AML-193 (cell line): ENCODE measurements around the gene HSPA5.
"Not testable (repeated sequence)": the region's sequence is repeated elsewhere in the genome, so short reads cannot be mapped to it uniquely, and the experiment has no call there.

Experiments used
- DNase-seq, 2 experiments: peaks; one replicate each; lab custom pipeline; 2025; lab: John Stamatoyannopoulos, UW

The HSPA5 gene

DNA sequence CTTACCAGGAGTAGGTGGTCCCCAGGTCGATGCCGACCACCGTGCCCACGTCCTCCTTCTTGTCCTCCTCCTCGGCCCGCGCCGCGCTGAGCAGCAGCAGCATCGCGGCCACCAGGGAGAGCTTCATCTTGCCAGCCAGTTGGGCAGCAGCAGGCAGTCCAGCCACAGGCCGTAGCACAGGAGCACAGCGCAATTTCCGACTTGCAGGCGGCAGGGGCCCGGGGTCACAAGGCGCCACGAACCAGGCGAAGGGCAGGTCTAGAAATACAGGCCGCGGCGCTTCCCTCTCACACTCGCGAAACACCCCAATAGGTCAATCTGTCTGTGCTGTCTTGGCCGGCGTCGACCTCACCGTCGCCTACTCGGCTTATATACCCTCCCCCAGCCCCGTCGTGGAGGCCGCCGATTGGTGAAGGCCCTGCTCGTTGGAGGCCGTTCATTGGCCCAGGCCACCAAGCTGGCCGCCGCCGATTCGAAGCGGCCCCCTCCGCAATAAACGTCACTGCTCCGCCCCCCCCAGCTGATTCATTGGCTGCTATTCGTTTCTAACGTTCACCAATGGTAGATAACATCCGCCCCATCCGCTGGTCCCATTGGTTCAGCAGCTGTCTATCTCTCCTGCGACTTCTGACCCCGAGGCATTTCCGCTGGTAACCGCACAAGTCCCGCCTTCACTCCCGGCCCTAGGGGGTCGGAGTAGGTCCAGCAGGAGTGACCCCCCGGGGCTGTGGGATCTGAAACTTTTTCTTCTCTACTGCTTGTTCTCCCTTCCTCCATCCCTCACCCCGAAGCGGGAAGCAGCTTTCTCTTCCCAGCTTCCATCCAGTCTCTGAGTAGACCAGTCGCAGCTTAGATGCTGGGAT lies at the start of gene HSPA5:
Gene HSPA5 (minus strand): TSS at position 344 of the 863 bp plus-strand sequence. CDS start 217 bp downstream, at position 127.
- peak; percentile 96 to 100 for DNase-seq

DNA sequence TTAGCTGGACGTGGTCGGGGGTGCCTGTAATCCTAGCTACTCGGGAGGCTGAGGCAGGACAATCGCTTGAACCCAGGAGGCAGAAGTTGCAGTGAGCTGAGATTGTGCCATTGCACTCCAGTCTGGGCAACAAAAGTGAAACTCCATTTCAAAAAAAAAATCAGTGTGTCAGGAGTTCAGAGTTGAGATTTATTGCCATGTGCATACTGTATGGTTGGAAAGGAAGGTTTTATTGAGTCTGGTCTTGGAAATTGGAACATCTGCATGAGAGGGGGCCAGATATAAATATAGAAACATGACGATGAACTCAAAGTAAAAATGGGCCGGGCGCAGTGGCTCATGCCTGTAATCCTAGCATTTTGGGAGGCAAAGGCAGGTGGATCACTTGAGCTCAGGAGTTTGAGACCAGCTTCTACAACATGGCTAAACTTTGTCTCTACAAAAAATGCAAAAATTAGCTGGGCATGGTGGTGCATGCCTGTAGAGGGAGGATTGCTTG lies 45.8 kb upstream of the HSPA5 start:
- not testable (repeated sequence) for DNase-seq

DNA sequence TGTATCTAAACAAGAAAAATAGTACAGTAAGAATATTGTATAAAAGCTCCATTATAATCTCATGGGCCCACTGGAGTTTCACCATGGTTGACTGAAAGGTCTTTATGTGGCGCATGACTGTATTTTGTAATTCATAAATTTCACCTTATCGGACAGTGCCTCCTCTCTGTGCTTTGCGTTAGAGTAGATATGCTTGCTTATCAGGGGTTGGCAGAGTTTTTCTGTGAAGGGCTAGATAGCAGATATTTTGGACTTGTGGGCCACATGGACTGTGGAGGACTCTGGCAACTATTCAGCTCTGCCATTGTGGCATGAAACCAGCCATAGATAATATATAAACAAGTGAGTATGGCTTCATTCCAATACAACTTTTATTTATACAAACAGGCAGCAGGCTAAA lies 43.7 kb upstream of the HSPA5 start:
- DNase-seq, result no peak

DNA sequence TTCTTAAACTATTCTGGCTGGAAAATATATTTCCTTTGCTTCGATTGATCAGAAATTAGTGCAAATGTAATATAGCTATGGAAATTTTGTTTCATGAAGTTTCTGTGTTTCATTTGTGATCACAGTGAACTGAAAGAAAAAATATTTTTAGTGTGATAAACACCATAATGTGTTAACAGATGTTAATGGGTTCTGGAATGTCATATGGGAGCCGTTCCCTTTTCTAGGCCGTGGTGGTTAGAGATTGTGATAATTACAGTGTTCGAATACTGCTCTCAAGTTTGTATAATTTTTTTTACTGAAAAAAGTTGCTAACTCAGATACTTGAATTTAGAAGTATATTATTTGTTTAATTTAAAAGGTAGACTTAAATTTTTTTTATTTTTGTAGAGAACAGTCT lies 39.8 kb upstream of the HSPA5 start:
- no peak for DNase-seq

DNA sequence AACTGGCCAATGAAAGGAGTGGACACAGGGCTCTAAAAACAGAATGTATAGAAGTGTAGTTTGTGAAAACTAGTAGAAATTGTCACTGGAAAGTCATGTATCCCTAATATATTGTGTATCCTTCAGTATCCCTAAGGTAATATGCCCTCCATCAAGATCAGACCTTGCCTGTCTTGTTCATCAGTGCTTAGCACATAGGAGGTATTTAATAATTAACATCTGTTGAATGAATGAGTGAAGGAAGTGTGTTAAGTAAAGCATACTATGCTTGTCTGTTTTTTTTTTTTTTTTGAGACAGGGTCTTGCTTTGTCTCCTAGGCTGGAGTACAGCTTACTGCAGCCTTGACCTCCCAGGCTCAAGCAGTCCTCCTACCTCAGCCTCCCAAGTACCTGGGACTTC lies 36.3 kb upstream of the HSPA5 start:
- DNase-seq, result no peak

DNA sequence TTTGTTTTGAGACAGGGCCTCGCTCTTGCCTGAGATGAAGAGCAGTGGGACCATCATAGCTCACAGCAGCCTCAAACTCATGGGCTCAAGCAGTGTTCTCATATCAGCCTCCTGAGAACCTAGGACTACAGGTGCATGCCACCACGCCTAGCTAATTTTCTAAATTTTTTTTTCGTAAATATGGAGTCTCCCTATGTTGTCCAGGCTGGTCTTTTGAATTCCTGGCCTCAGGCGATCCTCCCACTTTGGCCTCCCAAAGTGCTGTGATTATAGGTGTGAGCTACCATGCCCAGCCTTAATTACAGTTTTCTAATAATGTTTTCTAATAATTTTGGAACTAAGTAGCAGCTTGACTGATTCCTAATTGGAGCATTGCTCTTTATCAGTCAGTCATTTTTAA lies 35.6 kb upstream of the HSPA5 start:
- no peak for DNase-seq

DNA sequence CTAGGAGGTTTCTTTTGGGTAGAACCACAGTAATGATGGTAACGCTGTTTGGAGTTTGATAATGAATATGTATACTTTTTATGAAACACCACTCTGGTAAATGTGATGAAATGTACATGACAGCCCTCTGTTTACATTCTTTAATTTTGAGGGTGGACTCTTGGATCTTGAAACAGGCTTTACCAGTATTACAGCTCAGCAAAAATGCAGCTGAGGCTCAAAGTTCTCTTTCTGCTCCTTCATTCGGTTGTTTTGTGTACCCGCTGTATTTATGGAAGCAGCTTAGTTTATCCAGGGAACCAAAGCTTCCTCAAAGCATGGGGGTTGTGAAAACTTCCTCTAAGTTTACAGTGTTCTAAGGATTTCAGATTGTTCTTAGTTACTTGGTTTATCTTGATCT lies 31.6 kb upstream of the HSPA5 start:
- no peak for DNase-seq

DNA sequence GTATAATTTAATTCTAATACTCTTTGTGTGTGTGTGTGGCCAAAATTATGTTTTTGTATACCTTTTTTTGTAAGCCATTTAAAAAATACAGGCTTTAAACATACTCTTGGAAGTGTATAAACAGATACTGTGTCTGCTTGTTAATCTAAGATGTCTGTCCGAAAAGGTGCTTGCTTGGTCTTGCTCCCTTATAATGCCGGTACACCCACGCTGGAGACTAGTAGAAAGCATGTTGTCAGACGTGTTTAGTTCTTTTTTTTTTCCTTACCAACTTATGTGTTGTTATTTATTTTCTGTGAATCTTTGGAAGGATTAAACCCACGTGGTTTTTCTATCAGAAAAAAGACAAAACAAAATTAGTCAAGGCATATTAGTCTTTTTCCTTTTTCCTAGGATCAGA lies 29.9 kb upstream of the HSPA5 start:
- no peak for DNase-seq

DNA sequence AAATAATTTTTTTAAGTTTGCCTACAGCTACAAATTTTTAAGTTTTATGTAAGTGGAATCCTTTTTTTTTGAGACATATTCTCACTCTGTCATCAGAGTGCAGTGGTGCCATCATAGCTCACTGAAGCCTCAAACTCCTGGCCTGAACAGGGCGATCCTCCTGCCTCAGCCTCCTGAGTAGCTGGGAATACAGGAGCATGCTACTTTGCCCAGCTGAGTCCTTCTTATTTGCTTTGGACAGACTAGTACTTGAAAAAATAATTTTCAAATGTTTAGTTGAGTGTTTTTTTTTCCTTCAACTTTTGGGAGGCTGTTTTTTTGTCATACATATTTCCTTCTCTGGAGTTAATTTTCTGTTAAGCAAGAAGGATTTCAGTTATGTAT lies 27.9 kb upstream of the HSPA5 start:
- no peak for DNase-seq

DNA sequence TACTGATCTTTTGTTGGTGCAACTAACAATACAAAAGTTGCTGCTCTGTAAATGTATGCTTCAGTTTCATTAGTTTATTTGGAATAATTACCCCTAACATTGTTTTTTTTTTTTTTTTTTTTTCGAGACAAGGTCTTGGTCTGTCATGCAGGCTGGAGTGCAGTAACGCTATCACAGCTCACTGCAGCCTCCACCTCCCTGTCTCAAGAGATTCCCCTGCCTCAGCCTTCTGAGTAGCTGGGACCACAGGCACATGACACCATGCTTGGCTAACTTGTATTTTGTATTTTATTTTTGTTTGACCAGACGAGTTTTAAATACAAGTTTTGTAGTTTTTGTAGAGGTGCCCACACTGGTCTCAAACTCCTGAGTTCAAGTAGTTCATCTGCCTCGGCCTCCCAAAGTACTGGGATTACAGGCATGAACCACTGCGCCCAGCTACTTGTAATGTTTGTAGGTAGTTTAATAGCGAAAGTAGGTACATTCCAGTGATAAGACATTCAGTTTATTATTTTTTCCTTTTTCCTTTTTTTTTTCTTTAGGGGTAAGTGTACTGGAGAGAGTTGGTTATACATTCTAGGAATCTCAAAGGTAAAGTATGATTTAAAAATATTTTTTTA lies 27.4 kb upstream of the HSPA5 start:
- no peak for DNase-seq

DNA sequence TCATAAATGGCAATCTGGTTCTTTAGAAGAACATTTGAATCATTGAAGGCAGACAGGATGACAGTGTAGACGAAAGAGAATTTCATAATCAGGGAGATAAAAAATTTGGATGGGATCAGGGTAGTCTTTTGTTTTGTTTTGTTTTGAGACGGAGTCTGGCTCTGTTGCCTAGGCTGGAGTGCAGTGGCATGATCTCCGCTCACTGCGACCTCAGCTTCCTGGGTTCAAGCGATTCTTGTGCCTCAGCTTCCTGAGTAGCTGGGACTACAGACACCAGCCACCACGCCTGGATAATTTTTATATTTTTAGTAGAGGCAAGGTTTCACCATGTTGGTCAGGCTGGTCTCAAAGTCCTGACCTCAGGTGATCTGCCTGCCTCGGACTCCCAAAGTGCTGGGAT lies 22.9 kb upstream of the HSPA5 start:
- not testable (repeated sequence) for DNase-seq

DNA sequence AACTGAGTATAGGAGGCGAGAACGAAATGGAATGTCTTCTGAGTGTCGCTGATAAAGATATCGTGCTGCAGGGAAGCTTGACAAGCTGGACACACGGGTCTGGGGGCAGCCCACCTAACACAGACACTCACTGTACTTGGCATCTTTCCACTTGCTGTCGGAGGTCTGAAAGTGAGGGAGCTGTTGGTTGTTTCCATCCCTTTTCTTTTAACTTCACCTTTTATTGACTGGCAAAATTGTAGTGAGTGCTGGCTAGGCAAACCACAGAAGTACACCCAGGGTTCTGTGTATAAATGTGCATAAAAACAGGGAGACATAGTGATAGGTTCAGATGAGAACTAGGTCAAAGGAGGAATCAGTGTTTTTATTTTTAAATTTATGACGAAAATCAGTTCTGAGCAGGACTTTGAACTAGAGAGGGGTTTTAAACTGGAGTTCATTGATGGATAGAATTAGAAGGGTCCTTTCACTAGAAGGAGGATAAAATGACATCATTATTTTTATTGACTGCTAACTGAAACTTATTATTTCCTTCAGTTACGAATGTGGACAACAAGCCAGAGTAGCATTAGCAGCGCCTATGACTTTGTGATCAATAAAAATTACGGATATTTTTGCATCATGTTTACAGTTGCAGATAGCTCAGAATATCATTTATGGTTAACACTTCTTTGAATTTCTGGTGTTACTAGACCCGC lies 21.3 kb upstream of the HSPA5 start:
- no peak for DNase-seq

DNA sequence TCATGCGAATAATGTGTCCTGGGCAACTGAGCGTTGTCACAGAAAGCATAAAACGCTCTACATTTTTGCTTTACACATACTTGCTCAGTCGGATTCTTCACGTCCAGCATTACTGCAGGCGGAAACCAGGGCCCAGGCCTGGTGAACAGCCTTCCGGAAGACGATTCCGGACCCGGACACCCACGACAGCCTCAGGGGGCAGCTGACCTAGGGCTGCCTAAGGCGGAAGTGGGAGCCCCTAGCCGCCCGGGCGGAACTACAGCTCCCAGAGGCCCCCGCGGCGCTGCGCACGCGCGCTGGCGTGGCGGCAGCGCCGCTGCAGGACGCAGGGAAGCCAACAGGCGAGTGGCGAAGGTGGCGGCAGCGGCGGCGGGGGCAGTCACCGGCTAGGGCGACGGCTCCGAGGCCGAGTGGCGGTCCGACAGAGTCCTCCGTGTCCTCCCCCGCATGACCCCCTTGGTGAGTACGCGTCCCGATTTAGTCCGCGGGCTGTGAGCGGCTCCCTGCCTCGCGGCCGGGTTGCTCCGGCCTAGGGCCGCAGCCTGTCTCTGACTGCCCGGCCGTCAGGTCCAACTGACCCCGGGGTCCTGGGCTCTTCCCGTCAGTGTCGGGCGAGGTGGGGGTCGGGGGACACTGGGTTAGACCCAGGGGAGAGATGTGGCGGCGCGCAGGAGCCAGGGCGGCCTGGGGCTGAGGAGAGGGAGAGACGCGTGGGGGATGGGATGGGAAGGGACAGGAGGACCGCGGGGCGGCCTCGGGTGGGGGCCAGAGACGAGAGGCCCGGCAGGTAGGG lies 20.6 kb upstream of the HSPA5 start, which contains the start of gene GAPVD1:
Gene GAPVD1 (plus strand): TSS at position 326 of the 793 bp plus-strand sequence. CDS start 37,096 bp downstream, outside the sequence.
- peak; percentile 88 to 91 for DNase-seq

DNA sequence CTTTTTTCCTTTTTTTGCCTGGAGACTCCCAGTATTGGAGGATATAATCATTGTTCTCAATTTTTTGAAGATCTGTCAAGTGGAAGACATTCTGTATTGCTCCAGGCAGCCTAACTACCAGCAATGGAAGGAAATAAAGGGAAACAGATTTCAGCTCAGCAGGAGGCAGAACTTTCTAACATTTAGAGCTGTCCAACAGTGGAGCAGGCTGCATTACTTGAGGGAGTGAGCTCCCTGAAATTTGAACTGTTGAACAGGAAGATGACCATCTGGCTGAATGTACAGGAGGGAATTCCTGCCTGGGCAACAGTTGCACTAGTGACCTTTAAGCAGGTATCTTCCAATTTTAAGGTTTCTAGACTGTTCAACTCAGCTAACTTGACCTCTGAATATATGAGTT lies 19.4 kb upstream of the HSPA5 start:
- no peak for DNase-seq

DNA sequence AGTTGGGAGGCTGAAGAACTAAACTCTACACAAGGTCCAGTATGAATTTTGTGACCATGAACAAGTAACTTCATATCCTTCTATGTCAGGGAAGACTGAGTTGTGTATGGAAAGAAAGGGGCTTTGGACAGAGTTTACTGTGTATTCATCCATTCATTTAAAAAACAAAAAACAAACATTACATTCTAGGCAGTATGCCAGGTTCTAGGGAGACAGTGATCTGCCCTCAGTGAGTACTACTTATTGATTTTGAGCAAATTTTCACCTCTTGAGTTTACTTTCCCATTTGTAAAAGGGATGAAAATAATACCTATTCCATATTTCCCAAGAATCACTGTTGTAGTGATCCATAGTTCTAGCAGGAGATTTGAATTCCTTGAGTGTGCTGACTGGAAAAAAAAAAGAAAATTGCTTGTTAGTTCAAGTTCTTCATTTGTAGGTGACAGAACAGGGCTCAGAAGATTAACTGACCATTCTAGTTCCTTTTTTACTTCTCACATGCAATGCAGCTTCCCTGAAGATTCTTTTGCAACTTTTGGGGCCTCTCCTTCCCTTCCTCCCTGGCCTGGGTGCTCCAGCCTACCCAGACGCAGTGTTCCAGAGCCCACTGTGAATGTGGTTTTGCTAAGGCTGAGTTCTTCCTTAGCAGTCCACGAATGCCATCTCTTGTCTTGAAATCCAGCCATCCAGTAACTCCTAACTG lies 17.8 kb upstream of the HSPA5 start:
- peak; percentile 87 to 88 for DNase-seq

DNA sequence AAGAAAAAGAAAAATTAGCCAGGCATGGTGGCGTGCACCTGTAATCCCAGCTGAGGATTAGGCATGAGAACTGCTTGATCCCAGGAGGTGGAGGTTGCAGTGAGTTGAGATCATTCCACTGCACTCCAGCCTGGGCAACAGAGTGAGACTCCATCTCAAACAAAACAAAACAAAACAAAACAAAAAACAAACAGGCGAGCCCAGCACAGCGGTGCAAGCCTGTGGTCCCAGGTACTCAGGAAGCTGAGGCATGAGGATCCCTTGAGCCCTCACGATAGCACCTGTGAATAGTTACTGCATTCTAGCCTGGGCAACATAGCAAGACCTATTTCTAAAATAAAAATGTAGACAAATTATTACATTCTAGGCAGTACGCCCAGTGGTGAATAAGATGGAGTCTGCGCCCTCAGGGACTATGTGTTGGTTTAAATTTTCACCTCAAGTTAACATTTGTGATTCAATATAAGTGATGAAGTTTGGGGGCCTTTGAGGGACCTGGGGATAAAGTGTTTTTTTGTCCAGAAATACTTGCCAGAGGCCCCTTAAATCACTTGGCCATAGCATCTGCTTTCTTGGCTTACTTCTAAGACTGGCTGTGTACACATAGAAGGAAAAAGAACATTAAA lies 17.1 kb upstream of the HSPA5 start:
- no peak for DNase-seq

DNA sequence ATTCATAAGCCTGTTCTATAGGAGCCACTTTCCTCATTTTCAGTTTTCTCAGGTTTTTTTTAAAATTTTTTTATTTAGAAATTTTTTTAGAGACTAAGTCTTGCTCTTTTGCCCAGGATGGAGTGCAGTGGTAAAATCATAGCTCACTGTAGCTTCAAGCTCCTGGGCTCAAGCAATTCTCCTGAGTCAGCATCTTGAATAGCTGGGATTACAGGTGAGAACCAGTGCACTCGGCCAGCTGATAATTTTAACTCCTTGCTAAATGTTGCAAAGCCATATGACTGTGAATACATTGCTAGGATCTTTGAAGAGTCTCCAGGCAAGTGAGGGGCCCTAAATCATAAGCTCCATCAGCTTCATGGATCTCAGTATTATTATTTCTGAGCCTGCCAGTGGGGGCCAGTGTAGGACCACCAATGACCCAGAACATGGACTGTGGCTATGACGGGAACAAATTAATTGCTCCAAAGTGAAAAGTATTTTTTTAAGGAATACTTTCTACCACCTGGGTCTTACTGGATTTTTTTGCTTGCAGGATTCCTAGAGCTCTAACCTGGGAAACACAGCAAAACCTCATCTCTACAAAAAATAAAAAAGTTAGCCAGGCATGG lies 14.7 kb upstream of the HSPA5 start:
- no peak for DNase-seq

DNA sequence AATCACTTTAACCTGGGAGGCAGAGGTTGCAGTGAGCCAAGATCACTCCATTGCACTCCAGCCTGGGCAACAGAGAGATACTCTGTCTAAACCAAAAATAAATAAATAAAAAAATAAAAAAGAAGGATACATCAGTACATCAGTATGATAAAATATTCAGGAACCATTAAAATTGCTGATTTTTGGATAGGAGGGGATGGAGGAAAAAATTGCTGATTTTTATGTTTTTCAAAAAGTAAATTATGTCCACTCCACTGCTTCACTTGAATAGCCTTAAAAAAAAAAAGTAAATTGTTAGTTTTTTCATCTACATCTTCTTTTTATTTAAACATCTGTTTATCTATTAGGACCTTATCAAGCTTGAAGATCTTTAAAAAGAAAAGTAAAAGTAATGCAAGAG lies 13.1 kb upstream of the HSPA5 start:
- no peak for DNase-seq

DNA sequence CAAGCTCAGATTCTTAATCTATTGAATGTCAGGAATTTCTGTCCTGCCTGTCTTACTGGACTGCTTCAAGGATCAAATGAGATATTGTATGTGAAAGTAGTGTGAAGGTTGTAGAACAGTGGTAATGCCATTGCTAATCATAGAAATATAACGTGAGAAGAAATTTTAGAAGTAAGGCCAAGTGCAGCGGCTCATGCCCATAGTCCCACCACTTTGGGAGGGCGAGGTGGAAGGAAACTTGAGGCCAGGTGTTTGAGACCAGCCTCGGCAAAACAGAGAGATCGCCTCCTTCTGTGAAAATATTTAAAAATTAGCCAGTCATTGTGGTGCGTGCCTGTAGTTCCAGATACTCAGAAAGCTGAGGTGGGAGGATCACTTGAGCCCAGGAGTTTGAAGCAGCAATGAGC lies 5.1 kb upstream of the HSPA5 start:
- no peak for DNase-seq

DNA sequence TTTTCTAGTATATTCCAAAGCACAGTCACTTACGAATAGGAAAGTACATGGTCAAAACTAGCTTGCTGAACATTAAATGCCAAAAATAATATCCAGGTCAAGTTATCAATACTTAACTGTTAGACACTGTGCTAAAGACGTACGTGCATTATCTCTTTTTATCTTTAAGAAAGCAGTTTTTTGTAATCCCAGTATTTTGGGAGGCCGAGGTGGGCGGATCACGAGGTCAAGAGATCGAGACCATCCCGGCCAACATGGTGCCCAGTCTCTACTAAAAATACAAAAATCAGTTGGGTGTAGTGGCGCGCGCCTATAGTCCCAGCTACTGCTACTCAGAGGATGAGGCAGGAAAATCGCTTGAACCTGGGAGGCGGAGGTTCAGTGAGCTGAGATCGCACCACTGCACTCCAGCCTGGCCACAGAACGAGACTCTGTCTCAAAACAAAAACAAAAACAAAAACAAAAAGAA lies 2.7 kb upstream of the HSPA5 start:
- no peak for DNase-seq
